K562 (cell line): ENCODE data around the gene TMSB10. TPM values are rescaled to one million over a fixed set of nuclear protein-coding genes. Genes with fewer than 3 reads are reported as not detected.

ENCODE experiments used
- C11orf30 ChIP-seq: fragments of 450-650 bp; IDR thresholded peaks from 2 replicates; pipeline ENCODE4 v1.6.1; 2016; ENCODE audit warnings: low read depth, mild to moderate bottlenecking
- CEBPG ChIP-seq, 3 experiments: fragments of 200-800 bp in 1 of 3; sonication (Bioruptor generic) in 1 of 3; sonication (generic) in 1 of 3; formaldehyde crosslinking in 1 of 3; IDR thresholded peaks in 2 of 3; conservative IDR thresholded peaks in 1 of 3; 2 replicates each; pipeline versions ENCODE4 v1.6.1 to v1.8.0; 2016 to 2022; ENCODE audit warnings: missing compliant biosample characterization in 2 of 3, missing genetic modification characterization in 2 of 3, mild to moderate bottlenecking in 1 of 3, missing genetic modification reagents in 1 of 3
- CREB1 ChIP-seq, 2 experiments: sonication (generic) in 1 of 2; formaldehyde crosslinking in 1 of 2; IDR thresholded peaks; 2 replicates each; pipeline versions ENCODE4 v1.6.1 to v1.8.0; 2012 to 2022; ENCODE audit warnings: inconsistent platforms in 1 of 2, mild to moderate bottlenecking in 1 of 2, missing genetic modification reagents in 1 of 2, moderate library complexity in 1 of 2
- MAFF ChIP-seq: IDR thresholded peaks from 2 replicates; pipeline ENCODE4 v1.6.1; 2012; ENCODE audit warnings: low read length, improper control_type of control experiment
- NR2C1 ChIP-seq, 2 experiments: fragments of 450-650 bp; IDR thresholded peaks; 2 replicates each; pipeline ENCODE4 v1.6.1; 2017; ENCODE audit warnings: mild to moderate bottlenecking in 2 of 2, antibody characterized with exemption in 1 of 2, inconsistent platforms in 1 of 2, missing compliant biosample characterization in 1 of 2, missing genetic modification characterization in 1 of 2
- SPI1 ChIP-seq: IDR thresholded peaks from 2 replicates; pipeline ENCODE4 v1.6.1; 2011; ENCODE audit warnings: low read depth, low read length, control low read depth, borderline replicate concordance
- polyA plus RNA-seq, 8 experiments: library from polyadenylated mRNA; depleted of rRNA in 4 of 8; stranded (reverse) in 5 of 8; unstranded in 3 of 8; fragments of >200 nt; fragmentation: Nextera tagmentation in 2 of 8; fragmentation: Illumina TruSeq in 1 of 8; extraction: Ambion mirVana in 2 of 8; extraction: Trizol in 1 of 8; gene quantifications; 2 replicates each; pipeline versions ENCODE4 v1.2.1 to v1.2.3, GENCODE V29; 2011 to 2014; ENCODE audit warnings: inconsistent platforms in 1 of 8, missing spikeins in 1 of 8
- total RNA-seq, 7 experiments: library from RNA; depleted of rRNA in 6 of 7; stranded (reverse); fragments of >200 nt in 6 of 7; fragmentation: Illumina TruSeq in 2 of 7; extraction: Trizol in 2 of 7; gene quantifications; 2 replicates each; pipeline versions ENCODE4 v1.2.1 to v1.2.3, GENCODE V29; 2011 to 2021; ENCODE audit warnings: low replicate concordance in 1 of 7
- TF ChIP-seq, protein P1 (sequence below): fragments of 250-450 bp; sonication (Bioruptor Pico); IDR thresholded peaks from 2 replicates; pipeline ENCODE4 v1.4.0; 2020; ENCODE audit warnings: mild to moderate bottlenecking, moderate library complexity
- TF ChIP-seq, protein P2 (sequence below): fragments of 450-650 bp; IDR thresholded peaks from 2 replicates; pipeline ENCODE4 v1.6.1; 2016; ENCODE audit warnings: mild to moderate bottlenecking

Gene TMSB10
- total and polyA plus RNA-seq, 9 of the 15 experiments (the other 6 are each of a cell fraction or from before 2014, with no cell fraction given) = 382 to 2,226 (median 959) TPM

DNA sequence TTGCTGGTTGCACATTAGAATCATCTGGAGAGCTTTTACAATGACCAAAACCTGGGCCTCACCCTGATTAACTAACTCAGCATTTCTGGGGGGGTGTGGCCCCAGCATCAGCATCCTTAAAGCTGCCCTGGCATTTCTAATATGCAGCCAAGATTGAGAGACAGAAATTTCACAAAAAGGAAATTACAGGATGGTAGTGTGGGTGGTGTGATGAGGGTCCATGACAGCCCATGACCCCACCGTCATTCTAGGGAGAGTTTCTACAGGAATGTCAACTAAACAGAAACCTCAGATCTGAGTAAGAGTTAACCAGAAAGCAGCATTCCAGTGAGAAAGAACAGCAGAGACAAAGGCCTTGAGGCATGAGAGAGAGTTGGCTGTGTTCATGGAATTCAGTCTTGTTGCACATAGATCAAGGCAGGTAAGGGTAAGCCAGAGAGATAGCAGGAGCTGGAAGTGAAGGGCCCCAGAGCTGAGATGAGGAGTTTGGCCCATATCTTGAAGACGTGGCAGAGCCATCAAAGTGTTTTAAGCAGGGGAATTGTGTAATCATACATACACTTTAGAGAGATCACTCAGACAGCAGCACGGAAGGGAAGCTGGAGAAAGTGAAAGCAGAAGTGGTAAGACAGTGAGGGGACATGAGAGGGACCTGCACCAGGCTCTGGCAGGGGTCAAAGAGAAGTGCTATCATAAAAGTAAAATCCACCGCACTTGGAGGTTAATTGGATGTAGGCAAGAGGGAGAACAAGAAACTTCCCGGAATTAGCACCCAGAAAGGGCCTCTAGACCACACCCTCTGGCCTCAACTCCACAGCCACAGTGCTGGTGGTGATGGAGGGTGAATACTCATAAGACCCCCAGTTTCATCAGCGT, 16.8 kb upstream of the TMSB10 start (continued):
- TF ChIP-seq, protein P1, sequence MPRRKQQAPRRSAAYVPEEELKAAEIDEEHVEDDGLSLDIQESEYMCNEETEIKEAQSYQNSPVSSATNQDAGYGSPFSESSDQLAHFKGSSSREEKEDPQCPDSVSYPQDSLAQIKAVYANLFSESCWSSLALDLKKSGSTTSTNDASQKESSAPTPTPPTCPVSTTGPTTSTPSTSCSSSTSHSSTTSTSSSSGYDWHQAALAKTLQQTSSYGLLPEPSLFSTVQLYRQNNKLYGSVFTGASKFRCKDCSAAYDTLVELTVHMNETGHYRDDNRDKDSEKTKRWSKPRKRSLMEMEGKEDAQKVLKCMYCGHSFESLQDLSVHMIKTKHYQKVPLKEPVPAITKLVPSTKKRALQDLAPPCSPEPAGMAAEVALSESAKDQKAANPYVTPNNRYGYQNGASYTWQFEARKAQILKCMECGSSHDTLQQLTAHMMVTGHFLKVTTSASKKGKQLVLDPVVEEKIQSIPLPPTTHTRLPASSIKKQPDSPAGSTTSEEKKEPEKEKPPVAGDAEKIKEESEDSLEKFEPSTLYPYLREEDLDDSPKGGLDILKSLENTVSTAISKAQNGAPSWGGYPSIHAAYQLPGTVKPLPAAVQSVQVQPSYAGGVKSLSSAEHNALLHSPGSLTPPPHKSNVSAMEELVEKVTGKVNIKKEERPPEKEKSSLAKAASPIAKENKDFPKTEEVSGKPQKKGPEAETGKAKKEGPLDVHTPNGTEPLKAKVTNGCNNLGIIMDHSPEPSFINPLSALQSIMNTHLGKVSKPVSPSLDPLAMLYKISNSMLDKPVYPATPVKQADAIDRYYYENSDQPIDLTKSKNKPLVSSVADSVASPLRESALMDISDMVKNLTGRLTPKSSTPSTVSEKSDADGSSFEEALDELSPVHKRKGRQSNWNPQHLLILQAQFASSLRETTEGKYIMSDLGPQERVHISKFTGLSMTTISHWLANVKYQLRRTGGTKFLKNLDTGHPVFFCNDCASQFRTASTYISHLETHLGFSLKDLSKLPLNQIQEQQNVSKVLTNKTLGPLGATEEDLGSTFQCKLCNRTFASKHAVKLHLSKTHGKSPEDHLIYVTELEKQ (CRISPR knock-in tag) = no peak
- TF ChIP-seq NR2C1 (IDR thresholded peaks at IDR 0.05) (no peak), NR2C1 (tag; IDR thresholded peaks at IDR 0.05) (0 out of 2 replicates have a peak, but pooled peaks have one; percentile 20), SPI1 (peak; percentile 82; the same call in 1 of the 2 replicates), C11orf30 (peak; percentile 71), CEBPG (CRISPR knock-in tag; IDR thresholded peaks at IDR 0.05) (peak; percentile 76), CEBPG (tag; conservative IDR thresholded peaks at IDR 0.05 in 1 of 2, IDR thresholded peaks at IDR 0.05 in 1 of 2) (peak; percentile 81 to 91), CREB1 (IDR thresholded peaks at IDR 0.05) (no peak), CREB1 (CRISPR knock-in tag; IDR thresholded peaks at IDR 0.05) (no peak), MAFF (peak; percentile 15; the same call in 1 of the 2 replicates)
- TF ChIP-seq, protein P2, sequence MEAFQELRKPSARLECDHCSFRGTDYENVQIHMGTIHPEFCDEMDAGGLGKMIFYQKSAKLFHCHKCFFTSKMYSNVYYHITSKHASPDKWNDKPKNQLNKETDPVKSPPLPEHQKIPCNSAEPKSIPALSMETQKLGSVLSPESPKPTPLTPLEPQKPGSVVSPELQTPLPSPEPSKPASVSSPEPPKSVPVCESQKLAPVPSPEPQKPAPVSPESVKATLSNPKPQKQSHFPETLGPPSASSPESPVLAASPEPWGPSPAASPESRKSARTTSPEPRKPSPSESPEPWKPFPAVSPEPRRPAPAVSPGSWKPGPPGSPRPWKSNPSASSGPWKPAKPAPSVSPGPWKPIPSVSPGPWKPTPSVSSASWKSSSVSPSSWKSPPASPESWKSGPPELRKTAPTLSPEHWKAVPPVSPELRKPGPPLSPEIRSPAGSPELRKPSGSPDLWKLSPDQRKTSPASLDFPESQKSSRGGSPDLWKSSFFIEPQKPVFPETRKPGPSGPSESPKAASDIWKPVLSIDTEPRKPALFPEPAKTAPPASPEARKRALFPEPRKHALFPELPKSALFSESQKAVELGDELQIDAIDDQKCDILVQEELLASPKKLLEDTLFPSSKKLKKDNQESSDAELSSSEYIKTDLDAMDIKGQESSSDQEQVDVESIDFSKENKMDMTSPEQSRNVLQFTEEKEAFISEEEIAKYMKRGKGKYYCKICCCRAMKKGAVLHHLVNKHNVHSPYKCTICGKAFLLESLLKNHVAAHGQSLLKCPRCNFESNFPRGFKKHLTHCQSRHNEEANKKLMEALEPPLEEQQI = no peak
